ENCODE results near the gene RNH1. TPM values are rescaled to one million over a fixed set of nuclear protein-coding genes. Genes with fewer than 3 reads are reported as not detected.

RNH1 gene
- total and polyA plus RNA-seq, 2 of the 8 experiments (the other 6 are each of a cell fraction or from before 2014, with no cell fraction given), result 48.7 to 49.8 TPM

DNA sequence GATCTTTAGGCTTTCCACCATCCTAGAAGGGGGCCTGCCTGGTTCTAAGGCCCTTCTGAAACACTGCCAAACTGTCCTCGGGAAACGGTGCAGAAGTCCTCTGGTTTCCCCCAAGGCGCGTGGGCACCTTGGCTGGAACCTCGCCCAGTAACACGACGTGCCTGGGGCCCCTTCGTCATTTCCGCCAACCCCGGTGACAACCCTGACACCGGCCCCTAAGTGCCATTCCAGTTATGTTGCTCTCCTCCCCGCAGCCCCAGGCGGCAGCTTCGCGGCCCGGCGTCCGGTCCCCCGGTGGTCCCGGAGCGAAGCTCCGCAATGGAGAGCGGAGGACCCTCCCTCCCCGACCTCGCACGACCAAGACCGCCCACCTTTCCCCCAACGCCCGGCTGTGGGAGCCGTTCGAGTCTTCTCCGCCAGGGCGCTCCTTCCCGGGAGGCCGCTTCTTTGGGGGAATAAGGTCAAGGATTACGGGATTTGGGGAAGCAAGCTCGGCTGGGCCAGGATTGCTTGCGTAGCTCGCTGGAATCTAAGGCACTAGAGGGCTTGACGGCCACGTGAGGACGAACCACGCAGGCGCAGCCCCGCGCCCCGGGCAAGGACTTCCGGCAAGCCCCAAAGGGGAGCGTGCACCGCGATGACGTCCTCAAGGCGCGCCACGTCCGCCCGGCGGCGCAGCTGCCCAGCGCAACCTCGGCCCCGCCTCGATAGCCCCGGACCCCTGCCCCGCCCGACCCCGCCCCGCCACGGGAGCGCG lies 626 bp downstream of the RNH1 start (continued):
- TF ChIP-seq, protein P1, sequence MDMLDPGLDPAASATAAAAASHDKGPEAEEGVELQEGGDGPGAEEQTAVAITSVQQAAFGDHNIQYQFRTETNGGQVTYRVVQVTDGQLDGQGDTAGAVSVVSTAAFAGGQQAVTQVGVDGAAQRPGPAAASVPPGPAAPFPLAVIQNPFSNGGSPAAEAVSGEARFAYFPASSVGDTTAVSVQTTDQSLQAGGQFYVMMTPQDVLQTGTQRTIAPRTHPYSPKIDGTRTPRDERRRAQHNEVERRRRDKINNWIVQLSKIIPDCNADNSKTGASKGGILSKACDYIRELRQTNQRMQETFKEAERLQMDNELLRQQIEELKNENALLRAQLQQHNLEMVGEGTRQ (IDR thresholded peaks at IDR 0.05; ENCODE audit: low read length), result peak; percentile 66
- no peak for TF ChIP-seq MAFK (IDR thresholded peaks at IDR 0.05; ENCODE audit: low read depth, low read length)
- TF ChIP-seq GTF2F1 (IDR thresholded peaks at IDR 0.05; ENCODE audit: borderline replicate concordance, low read depth, low read length), result no peak
- TF ChIP-seq RBBP5 (IDR thresholded peaks at IDR 0.05; ENCODE audit: borderline replicate concordance, low read depth, low read length), result peak; percentile 63; the same call in 1 of the 2 replicates
- no peak for TF ChIP-seq CTBP2 (IDR thresholded peaks at IDR 0.05; ENCODE audit: borderline replicate concordance, insufficient read depth, insufficient read length, low read length)
- no peak for TF ChIP-seq BRCA1 (IDR thresholded peaks at IDR 0.05; ENCODE audit: low read depth, low read length)
- TF ChIP-seq CHD1 (IDR thresholded peaks at IDR 0.05; ENCODE audit: low read depth, low read length), result no peak
- peak; percentile 85 for TF ChIP-seq SRF (IDR thresholded peaks at IDR 0.05; ENCODE audit: low read depth, low read length)
- 0 out of 2 replicates have a peak, but pooled peaks have one; percentile 50 for TF ChIP-seq PHF8 (conservative IDR thresholded peaks at IDR 0.05; ENCODE audit: low read depth, low read length)
- no peak for TF ChIP-seq SIX5 (IDR thresholded peaks at IDR 0.05; ENCODE audit: low read depth, low read length)
- TF ChIP-seq RFX5 (IDR thresholded peaks at IDR 0.05; ENCODE audit: borderline replicate concordance, low read depth, low read length), result no peak
- 0 out of 3 replicates have a peak, but pooled peaks of 1 of the 2 experiments have one; percentile 32 for TF ChIP-seq POLR2A (IDR thresholded peaks at IDR 0.05; ENCODE audit: control extremely low read depth in 1 of 2, low read depth in 2 of 2, low read length in 2 of 2)
- no peak for TF ChIP-seq CHD2 (IDR thresholded peaks at IDR 0.05; ENCODE audit: low read length)
- TF ChIP-seq RXRA (IDR thresholded peaks at IDR 0.05; ENCODE audit: insufficient read depth, low read depth, low read length), result no peak
- TF ChIP-seq CBX8 (IDR thresholded peaks at IDR 0.05; ENCODE audit: borderline replicate concordance, low read depth, low read length), result no peak
- no peak; the same call in 1 of the 2 replicates for TF ChIP-seq GABPA (IDR thresholded peaks at IDR 0.05; ENCODE audit: borderline replicate concordance, insufficient read depth, low read length)
- TF ChIP-seq SP1 (IDR thresholded peaks at IDR 0.05; ENCODE audit: low read depth, low read length), result 0 out of 2 replicates have a peak, but pooled peaks have one; percentile 59
- peak; percentile 46 for TF ChIP-seq TEAD4 (IDR thresholded peaks at IDR 0.05; ENCODE audit: low read depth, low read length)
- TF ChIP-seq TAF7 (optimal IDR thresholded peaks at IDR 0.05; ENCODE audit: borderline replicate concordance, low read depth, low read length), result peak; percentile 44
- no peak for TF ChIP-seq EGR1 (IDR thresholded peaks at IDR 0.05; ENCODE audit: borderline replicate concordance, low read depth, low read length)
- no peak for TF ChIP-seq RAD21 (IDR thresholded peaks at IDR 0.05 in 1 of 2, conservative IDR thresholded peaks at IDR 0.05 in 1 of 2; ENCODE audit: low read depth in 2 of 2, low read length in 2 of 2)
- TF ChIP-seq, protein P2, sequence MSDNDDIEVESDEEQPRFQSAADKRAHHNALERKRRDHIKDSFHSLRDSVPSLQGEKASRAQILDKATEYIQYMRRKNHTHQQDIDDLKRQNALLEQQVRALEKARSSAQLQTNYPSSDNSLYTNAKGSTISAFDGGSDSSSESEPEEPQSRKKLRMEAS (IDR thresholded peaks at IDR 0.05), result peak; percentile 91

Measured in H1 (cell line).